PC-3 (cell line): ENCODE data around the gene CEP112.
"Not testable (repeated sequence)": the region's sequence is repeated elsewhere in the genome, so short reads cannot be mapped to it uniquely, and the experiment has no call there.

Experiments used
- CTCF ChIP-seq: fragments of 300-600 bp; sonication (generic); conservative IDR thresholded peaks from 2 replicates; pipeline ENCODE4 v1.5.1; 2017; ENCODE audit warnings: antibody characterized with exemption, low read depth, mild to moderate bottlenecking, low read length
- EZH2 ChIP-seq: fragments of 300-600 bp; sonication (generic); IDR thresholded peaks from one replicate; pipeline ENCODE4 v1.6.1; 2017; ENCODE audit warnings: antibody characterized with exemption, mild to moderate bottlenecking, low read length; ENCODE audit not compliant: unreplicated experiment

- not testable (repeated sequence) for TF ChIP-seq EZH2, CTCF
These were observed 354.7 kb downstream of the CEP112 start for GRCh38 chr17:65837232-65837631.
